ENCODE results near the gene HOTAIR. TPM values are rescaled to one million over a fixed set of nuclear protein-coding genes. Genes with fewer than 3 reads are reported as not detected.
A peak's percentile ranks its signal among the peaks of the same experiment; 100 is the strongest.

Gene HOTAIR
- polyA plus RNA-seq, 2 of the 4 experiments (the other 2 are of a cell fraction) = 0.67 to 0.71 TPM

- no peak for ATAC-seq
These were observed 47.3 kb downstream of the HOTAIR start for GRCh38 chr12:53927220-53928029.

DNA sequence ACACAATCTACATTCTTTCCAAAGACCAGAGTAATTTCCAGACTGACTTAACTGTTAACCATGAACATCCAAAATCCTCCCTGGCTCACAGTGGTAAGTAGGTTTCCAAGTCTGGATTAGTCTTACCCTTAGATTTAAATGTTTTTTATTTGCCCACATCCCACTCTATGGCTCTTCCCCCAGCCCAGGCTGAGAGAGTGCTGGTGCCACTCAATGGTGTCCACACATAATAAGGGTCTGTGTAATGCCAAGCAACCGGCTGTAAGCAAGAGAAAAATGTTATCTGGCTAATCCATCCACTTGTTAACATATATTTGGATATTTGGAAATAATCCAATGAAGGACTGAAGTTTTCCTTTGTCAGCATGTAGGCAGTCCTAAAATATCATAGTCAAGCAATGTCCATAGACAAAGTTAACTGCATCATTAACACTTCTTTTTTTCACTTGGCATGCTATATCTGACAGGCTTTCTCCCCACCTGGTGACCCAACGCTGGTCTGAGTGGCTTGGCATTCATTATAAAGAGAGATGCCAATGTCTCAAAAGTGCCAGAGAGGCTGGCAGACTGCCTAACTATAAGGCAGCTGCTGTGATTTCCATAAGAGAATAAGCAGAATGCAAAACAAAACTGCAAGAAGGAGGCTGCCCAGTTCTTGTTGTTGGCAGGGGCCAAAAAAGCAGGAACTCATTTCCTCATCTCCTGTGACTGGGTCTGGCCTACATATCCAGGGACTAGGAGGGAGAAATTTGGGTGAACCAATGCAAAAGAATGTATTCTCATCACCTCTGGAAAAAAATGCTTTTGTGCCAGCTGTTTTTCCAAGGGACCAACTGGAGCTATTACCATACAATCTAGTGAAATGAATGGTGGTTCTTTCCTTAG lies 50.0 kb downstream of the HOTAIR start:
- no peak overlapping the region for H3K27ac ChIP-seq
- FAIRE-seq (no peak), ATAC-seq (no peak), DNase-seq (ENCODE audit: low read depth in 1 of 2, low spot score in 1 of 2) (no peak)
- WGBS (ENCODE audit: missing lambda C conversion rate) = 13% methylated on average over 2 of the region's 2 CpGs
- CTCF ChIA-PET = interaction anchor here (0.8 to 1.6 kb wide), 3 partner anchors 60 to 181 kb away, joined by 3 to 4 read pairs (median 3); partner anchors contain the start of gene HOXC10
- POLR2A ChIA-PET = no interaction called here
- no peak overlapping the region for H3K4me2 ChIP-seq
- 0 out of 3 replicates have a peak, but pooled peaks cover 7% of the 10 kb centered on the region for H3K4me1 ChIP-seq
- TF ChIP-seq CEBPB (IDR thresholded peaks at IDR 0.05) (no peak), RFX5 (IDR thresholded peaks at IDR 0.05) (no peak), RAD21 (conservative IDR thresholded peaks at IDR 0.05 in 1 of 2, IDR thresholded peaks at IDR 0.05 in 1 of 2) (no peak), CBX2 (IDR thresholded peaks at IDR 0.05; ENCODE audit: borderline replicate concordance, low read depth) (no peak), MAZ (IDR thresholded peaks at IDR 0.05; ENCODE audit: borderline replicate concordance, low read depth, low read length) (no peak), TFCP2L1 (CRISPR knock-in tag; IDR thresholded peaks at IDR 0.05) (no peak), MAFK (IDR thresholded peaks at IDR 0.05; ENCODE audit: partially characterized antibody) (no peak), HOXB5 (CRISPR knock-in tag; IDR thresholded peaks at IDR 0.05) (no peak)
- TF ChIP-seq, protein P1, sequence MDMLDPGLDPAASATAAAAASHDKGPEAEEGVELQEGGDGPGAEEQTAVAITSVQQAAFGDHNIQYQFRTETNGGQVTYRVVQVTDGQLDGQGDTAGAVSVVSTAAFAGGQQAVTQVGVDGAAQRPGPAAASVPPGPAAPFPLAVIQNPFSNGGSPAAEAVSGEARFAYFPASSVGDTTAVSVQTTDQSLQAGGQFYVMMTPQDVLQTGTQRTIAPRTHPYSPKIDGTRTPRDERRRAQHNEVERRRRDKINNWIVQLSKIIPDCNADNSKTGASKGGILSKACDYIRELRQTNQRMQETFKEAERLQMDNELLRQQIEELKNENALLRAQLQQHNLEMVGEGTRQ (IDR thresholded peaks at IDR 0.05) = no peak
- TF ChIP-seq, protein P2, sequence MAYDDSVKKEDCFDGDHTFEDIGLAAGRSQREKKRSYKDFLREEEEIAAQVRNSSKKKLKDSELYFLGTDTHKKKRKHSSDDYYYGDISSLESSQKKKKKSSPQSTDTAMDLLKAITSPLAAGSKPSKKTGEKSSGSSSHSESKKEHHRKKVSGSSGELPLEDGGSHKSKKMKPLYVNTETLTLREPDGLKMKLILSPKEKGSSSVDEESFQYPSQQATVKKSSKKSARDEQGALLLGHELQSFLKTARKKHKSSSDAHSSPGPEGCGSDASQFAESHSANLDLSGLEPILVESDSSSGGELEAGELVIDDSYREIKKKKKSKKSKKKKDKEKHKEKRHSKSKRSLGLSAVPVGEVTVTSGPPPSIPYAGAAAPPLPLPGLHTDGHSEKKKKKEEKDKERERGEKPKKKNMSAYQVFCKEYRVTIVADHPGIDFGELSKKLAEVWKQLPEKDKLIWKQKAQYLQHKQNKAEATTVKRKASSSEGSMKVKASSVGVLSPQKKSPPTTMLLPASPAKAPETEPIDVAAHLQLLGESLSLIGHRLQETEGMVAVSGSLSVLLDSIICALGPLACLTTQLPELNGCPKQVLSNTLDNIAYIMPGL (CRISPR knock-in tag; IDR thresholded peaks at IDR 0.05; ENCODE audit: borderline replicate concordance) = no peak
- H3K9me3 ChIP-seq = no peaks in the 10 kb centered on the region
- no peak overlapping the region for H3K4me3 ChIP-seq

More at GRCh38 chr12:53927220-53928029, 47.3 kb downstream of the HOTAIR start:
- peak overlapping the region; percentile 18 to 48; a peak in 2 of 6 replicates for H3K27ac ChIP-seq
- POLR2A ChIA-PET = no interaction called here
- 77% methylated on average over 41 of the region's 45 CpGs for WGBS (ENCODE audit: missing lambda C conversion rate)
- H3K4me2 ChIP-seq = peak overlapping the region; percentile 83
- CTCF ChIA-PET = interaction anchor here (1.0 to 1.7 kb wide), 7 partner anchors 11 to 289 kb away, joined by 3 to 5 read pairs (median 4); partner anchors contain the start of gene HOXC10
- peak overlapping the region; percentile 42 for H3K4me3 ChIP-seq
- FAIRE-seq (no peak), DNase-seq (ENCODE audit: low read depth in 1 of 2, low spot score in 1 of 2) (no peak)
- H3K4me1 ChIP-seq = 0 out of 3 replicates have a peak, but pooled peaks cover 7% of the 10 kb centered on the region
- H3K9me3 ChIP-seq = no peaks in the 10 kb centered on the region
- TF ChIP-seq, protein P3, sequence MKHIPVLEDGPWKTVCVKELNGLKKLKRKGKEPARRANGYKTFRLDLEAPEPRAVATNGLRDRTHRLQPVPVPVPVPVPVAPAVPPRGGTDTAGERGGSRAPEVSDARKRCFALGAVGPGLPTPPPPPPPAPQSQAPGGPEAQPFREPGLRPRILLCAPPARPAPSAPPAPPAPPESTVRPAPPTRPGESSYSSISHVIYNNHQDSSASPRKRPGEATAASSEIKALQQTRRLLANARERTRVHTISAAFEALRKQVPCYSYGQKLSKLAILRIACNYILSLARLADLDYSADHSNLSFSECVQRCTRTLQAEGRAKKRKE (CRISPR knock-in tag; IDR thresholded peaks at IDR 0.05; ENCODE audit: low read depth) = no peak
- TF ChIP-seq FOXS1 (CRISPR knock-in tag; IDR thresholded peaks at IDR 0.05) = no peak
- no peak for TF ChIP-seq RARB (CRISPR knock-in tag; IDR thresholded peaks at IDR 0.05)
- TF ChIP-seq, protein P4, sequence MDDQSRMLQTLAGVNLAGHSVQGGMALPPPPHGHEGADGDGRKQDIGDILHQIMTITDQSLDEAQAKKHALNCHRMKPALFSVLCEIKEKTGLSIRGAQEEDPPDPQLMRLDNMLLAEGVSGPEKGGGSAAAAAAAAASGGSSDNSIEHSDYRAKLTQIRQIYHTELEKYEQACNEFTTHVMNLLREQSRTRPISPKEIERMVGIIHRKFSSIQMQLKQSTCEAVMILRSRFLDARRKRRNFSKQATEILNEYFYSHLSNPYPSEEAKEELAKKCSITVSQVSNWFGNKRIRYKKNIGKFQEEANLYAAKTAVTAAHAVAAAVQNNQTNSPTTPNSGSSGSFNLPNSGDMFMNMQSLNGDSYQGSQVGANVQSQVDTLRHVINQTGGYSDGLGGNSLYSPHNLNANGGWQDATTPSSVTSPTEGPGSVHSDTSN (IDR thresholded peaks at IDR 0.05) = no peak
- TF ChIP-seq TP53 (CRISPR knock-in tag; IDR thresholded peaks at IDR 0.05) = no peak
- TF ChIP-seq MAFK (IDR thresholded peaks at IDR 0.05; ENCODE audit: partially characterized antibody) = no peak
- TF ChIP-seq ZSCAN20 (CRISPR knock-in tag; IDR thresholded peaks at IDR 0.05) = no peak
- no peak for TF ChIP-seq GATA3 (IDR thresholded peaks at IDR 0.05; ENCODE audit: borderline replicate concordance)
- TF ChIP-seq CBX8 (IDR thresholded peaks at IDR 0.05) = no peak
- TF ChIP-seq KDM5A (IDR thresholded peaks at IDR 0.05) = no peak
- TF ChIP-seq RNF2 (IDR thresholded peaks at IDR 0.05; ENCODE audit: borderline replicate concordance, low read depth) = no peak
- no peak for TF ChIP-seq CHD2 (IDR thresholded peaks at IDR 0.05; ENCODE audit: low read length, partially characterized antibody)
- TF ChIP-seq TFCP2L1 (CRISPR knock-in tag; IDR thresholded peaks at IDR 0.05) = no peak
- TF ChIP-seq CBX2 (IDR thresholded peaks at IDR 0.05; ENCODE audit: borderline replicate concordance, low read depth) = no peak
- no peak for TF ChIP-seq HEYL (CRISPR knock-in tag; IDR thresholded peaks at IDR 0.05)
- TF ChIP-seq KDM1A (IDR thresholded peaks at IDR 0.05; ENCODE audit: low read depth) = no peak
- no peak for TF ChIP-seq ZC3H11A (IDR thresholded peaks at IDR 0.05)
- TF ChIP-seq POLR2A (IDR thresholded peaks at IDR 0.05; ENCODE audit: low read length) = no peak

Measured in A549 (cell line).